HFF-Myc (cell line): Measurements from ENCODE around the gene CFAP74.
A peak's percentile ranks its signal among the peaks of the same experiment; 100 is the strongest.

ENCODE experiments used
- DNase-seq: peaks from one replicate; pipeline ENCODE4 v3.0.0-alpha.2; 2011; ENCODE audit warnings: low read depth; ENCODE audit errors: extremely low read depth
- H3K4me3 ChIP-seq: replicated peaks from 2 replicates; pipeline ENCODE4 v1.5.1; 2011; ENCODE audit warnings: low read depth, mild to moderate bottlenecking, control low read depth, low read length
- TF ChIP-seq, protein P1 (sequence below): IDR thresholded peaks from 2 replicates; pipeline ENCODE4 v1.5.1; 2012; ENCODE audit warnings: mild to moderate bottlenecking, low read depth, low read length, control low read depth; ENCODE audit errors: missing control alignments

Gene CFAP74

DNA sequence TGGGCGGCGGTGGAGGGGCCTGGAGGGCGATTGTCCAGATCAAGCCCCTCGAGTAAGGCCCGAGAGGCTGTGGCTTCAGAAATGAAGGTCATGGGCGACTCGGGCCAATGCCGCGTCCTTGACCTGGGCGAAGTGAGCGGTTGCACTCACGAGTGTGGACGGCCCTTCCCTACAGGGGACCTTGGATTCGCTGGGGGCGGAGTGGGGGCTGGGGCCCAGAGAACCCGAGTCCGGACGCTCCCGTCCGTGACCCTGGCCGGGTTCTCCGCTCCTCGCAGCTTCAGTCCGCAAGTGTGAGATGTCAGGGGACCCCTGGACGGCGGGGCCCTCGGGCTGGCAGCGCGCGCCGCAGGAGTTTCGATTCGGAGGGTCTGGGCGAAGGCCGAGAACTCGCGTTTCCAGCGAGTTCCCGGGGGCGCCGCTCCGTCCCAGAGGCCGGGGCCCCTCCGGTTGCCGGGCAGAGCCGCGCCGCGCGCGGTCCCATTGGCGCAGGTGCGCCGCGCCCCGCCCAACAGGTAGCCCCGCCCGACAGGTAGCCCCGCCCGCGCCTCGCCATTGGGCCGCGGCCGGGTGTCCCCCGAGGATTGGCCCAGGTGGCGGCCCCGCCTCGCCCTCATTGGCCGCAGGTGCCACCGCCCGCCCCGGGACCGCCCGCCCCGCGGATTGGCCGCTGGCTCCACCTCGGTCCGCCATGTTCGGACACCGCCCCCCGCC, 46.3 kb upstream of the CFAP74 start, which contains the start of gene PRKCZ:
Gene PRKCZ, plus strand, starts transcription at position 694 of the 714 bp plus-strand sequence. CDS start 220 bp downstream, outside the sequence.
- no peak for DNase-seq
- H3K4me3 ChIP-seq = peak within 1 kb of the TSS; percentile 20
- TF ChIP-seq, protein P1, sequence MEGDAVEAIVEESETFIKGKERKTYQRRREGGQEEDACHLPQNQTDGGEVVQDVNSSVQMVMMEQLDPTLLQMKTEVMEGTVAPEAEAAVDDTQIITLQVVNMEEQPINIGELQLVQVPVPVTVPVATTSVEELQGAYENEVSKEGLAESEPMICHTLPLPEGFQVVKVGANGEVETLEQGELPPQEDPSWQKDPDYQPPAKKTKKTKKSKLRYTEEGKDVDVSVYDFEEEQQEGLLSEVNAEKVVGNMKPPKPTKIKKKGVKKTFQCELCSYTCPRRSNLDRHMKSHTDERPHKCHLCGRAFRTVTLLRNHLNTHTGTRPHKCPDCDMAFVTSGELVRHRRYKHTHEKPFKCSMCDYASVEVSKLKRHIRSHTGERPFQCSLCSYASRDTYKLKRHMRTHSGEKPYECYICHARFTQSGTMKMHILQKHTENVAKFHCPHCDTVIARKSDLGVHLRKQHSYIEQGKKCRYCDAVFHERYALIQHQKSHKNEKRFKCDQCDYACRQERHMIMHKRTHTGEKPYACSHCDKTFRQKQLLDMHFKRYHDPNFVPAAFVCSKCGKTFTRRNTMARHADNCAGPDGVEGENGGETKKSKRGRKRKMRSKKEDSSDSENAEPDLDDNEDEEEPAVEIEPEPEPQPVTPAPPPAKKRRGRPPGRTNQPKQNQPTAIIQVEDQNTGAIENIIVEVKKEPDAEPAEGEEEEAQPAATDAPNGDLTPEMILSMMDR = no peak

GRCh38 chr1:2049225-2049717, 45.7 kb upstream of the CFAP74 start:
- H3K4me3 ChIP-seq = no peak overlapping the region
- TF ChIP-seq, protein P1 = no peak
- no peak for DNase-seq

DNA sequence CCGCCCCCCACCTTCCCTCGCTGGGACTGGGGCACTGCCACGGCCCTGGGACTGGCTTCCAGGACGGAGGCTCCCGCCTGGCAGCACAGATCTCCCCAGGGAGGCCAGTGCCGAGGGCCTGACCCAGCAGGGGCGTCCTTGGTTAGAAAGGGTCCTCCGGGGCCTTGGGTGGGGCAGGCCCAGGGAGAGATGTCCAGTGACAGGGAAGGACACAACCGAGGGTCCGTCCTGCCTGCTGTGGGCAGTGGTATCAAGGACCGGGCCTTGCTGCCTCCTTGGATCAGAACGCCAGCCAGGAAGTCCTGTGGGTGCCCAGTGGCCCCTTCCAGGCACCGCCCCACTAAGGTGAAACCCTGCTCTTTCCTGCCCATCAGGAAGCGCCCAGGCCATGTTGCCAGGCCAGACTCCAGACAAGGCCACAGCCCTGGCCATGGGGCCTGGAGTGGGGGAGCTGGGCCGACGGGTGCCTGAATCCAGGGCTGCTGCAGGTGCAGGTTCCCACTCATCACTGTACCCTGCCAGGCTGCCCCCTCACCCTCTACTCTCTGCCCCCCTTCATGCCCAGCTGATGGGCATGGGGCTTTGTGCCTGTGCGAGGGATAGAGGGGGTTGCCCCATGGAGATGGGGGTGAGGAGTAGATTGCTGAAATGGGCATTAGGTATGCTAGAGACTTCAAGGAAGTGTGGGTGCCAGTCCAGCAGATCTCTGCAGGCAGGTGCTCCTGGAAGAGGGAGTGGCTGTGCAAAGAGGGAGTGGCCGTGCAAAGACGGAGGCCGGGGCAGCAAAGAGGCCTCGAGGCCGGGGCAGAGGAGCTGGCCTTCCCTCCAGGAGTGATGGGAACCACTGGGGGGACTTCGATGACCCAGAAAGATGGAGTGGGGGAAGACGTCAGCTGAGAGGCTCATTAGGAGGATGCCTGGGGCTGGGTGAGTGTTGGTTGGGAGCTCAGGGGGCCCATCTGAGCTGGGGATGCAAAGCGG, 44.5 kb upstream of the CFAP74 start:
- no peak overlapping the region for H3K4me3 ChIP-seq
- TF ChIP-seq, protein P1 = no peak
- DNase-seq = no peak

DNA sequence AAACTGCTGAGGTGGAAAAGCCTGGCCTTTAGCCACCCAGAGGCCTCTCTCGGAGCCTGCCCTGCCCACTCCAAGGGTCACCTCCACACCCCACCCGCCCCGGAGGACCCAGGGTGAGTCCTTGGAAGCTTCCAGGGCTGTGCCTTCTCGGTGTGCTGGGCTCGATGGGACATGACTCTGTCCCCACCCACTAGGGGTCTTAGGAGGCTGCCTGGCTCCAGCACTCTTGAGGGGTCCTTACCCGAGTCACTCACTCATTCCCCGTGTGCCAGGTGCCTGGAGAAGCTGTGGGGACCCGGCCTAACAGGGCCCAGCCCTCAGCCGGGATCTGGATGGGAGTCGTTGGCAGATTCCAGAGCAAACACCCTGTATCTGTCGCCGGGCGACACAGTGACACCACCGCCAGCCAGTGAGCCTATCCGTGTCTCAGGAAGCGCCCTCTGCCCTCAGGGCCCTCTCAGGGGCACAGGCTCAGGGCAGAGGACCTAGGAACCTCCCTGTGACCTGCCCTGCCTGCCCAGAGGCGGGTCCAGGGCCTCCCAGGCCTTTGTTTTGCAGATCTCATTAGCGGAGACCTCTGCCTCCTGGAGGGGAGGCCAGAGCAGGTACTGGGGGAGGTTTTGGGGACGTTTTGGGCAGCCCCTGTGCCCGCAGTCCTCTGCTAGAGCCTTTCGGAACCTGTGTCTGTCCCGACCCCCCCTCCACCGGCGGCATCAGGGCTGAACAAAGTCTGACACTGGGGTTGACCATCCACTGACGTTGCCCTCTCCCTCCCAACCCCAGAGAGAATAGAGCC, 43.6 kb upstream of the CFAP74 start:
- no peak for DNase-seq
- TF ChIP-seq, protein P1 = no peak
- H3K4me3 ChIP-seq = no peak overlapping the region

GRCh38 chr1:2046174-2046917, 42.8 kb upstream of the CFAP74 start:
- TF ChIP-seq, protein P1 = peak; percentile 68
- no peak for DNase-seq
- no peak overlapping the region for H3K4me3 ChIP-seq
